ENCODE data around the gene GRHL1. TPM values are rescaled to one million over a fixed set of nuclear protein-coding genes. Genes with fewer than 3 reads are reported as not detected.
"Not testable (repeated sequence)": the region's sequence is repeated elsewhere in the genome, so short reads cannot be mapped to it uniquely, and the experiment has no call there.

The GRHL1 gene
- polyA plus RNA-seq, 1 donor (not counting 4 experiments of a cell fraction or from before 2014, with no cell fraction given) = 7.8 TPM

DNA sequence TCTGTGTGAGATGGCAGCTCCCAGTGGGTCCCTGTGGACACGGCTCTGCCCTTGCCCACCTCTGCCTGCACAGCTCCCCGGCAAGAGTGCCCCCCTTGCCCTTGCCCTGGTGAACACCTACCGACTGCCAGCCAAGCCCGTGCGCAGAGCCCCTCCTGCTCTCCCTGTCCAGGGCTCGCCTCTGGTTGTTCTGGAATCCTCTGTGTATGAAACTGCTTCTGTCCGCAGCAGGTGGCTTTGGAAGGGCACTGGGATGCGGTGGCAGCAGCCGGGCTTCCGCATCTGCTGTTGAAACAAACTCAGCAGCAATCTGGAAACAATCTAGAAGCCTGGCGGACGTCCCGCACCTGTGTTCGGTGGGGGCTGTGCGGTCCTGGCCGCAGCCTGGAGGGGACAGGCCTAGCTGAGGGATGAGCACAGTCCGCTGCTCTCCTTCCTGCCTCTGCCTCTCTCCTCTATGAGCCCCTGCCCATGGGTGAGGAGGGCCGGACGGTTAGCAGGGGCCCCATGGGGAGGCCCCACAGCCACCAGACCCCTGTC lies 57.8 kb downstream of the GRHL1 start:
- no peak for DNase-seq (ENCODE audit: low read depth, low spot score)
- no peaks in the 10 kb centered on the region for H3K79me2 ChIP-seq (ENCODE audit: control insufficient read depth, insufficient read depth, low read length)
- no peak overlapping the region for H2AFZ ChIP-seq (ENCODE audit: control insufficient read depth, low read length)
- no peak overlapping the region for H3K4me2 ChIP-seq (ENCODE audit: control insufficient read depth, extremely low read depth, insufficient read depth, low read depth, low read length)
- no peak overlapping the region for H3K4me3 ChIP-seq (ENCODE audit: control insufficient read depth in 2 of 3, extremely low read depth in 1 of 3, insufficient read depth in 2 of 3, low read depth in 1 of 3, low read length in 3 of 3)
- FAIRE-seq = no peak
- H3K9me1 ChIP-seq (ENCODE audit: control insufficient read depth, extremely low read depth, insufficient read depth, low read length) = no peaks in the 10 kb centered on the region
- H3K9ac ChIP-seq (ENCODE audit: control insufficient read depth, extremely low read depth, insufficient read depth, low read length) = no peak overlapping the region
- no peak overlapping the region for H3K27ac ChIP-seq (ENCODE audit: control insufficient read depth, insufficient read depth, low read length)
- H4K20me1 ChIP-seq (ENCODE audit: control insufficient read depth, extremely low read depth, insufficient read depth, low read length) = no peaks in the 10 kb centered on the region
- dilution Hi-C loops (cut with MboI; ENCODE audit: extremely low pct_ligation_motif_present, low sequenced_read_pairs) = no loop called here
- H3K36me3 ChIP-seq (ENCODE audit: control insufficient read depth in 2 of 2, extremely low read depth in 1 of 2, insufficient read depth in 2 of 2, low read length in 2 of 2) = no peaks in the 10 kb centered on the region
- H3K9me3 ChIP-seq (ENCODE audit: control insufficient read depth, low read depth, low read length) = peaks cover 12% of the 10 kb centered on the region
- TF ChIP-seq CTCF (optimal IDR thresholded peaks at IDR 0.05 in 1 of 3, IDR thresholded peaks at IDR 0.05 in 1 of 3, conservative IDR thresholded peaks at IDR 0.05 in 1 of 3; ENCODE audit: extremely low read depth in 1 of 3, insufficient read depth in 2 of 3, low read length in 3 of 3) = no peak
- TF ChIP-seq EZH2 (IDR thresholded peaks at IDR 0.05; ENCODE audit: low read length) = no peak
- no peaks in the 10 kb centered on the region for H3K27me3 ChIP-seq (ENCODE audit: control insufficient read depth, extremely low read depth, insufficient read depth, low read length)
- H3K4me1 ChIP-seq (ENCODE audit: control insufficient read depth, extremely low read depth, insufficient read depth, low read length) = no peaks in the 10 kb centered on the region

DNA sequence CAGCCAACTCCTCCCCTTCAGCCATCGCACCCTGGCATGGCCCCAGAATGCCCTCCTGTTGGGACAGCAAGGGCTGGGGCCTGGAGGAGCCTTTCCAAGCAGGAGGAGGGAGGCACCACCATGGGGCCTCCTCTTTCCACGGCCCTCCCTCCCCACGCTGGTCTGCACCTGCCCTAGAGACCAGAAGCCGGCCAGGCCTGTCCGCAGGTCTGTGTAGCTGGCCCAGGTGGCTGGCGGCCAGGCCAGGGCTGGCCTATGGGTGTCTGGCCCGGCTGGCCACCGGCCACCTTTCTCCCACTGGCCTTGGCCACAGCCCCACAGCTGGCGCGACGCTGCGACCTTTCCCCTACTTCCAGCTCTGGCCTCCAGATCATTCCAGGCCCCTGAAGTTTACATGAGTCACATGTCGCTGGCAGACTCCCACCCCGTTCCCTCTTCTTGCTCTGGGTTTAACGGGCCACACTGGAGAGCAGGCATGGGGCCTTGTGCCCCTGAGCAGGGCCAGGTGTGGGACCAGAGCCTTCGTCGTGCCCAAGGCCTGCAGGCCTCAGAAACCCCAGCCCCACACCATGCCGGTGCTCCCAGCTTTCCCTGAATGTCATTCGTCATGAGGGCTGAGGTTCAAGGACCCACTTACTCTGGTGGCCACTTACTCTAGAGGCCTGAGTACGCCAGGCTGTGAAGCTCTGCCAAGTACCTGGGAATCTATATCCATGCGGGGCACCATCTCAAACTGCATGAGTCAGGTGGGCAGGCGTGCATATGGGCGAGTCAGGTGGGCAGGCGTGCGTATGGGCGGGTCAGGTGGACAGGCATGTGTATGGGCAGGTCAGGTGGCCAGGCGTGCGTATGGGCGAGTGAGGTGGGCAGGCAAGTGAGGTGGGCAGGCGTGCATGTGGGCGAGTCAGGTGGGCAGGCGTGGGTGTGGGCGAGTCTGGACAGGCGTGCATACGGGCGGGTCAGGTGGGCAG lies 58.6 kb downstream of the GRHL1 start:
- Histone ChIP-seq H3K4me1 (ENCODE audit: control insufficient read depth, extremely low read depth, insufficient read depth, low read length) (no peaks in the 10 kb centered on the region), H3K9me3 (ENCODE audit: control insufficient read depth, low read depth, low read length) (peaks cover 19% of the 10 kb centered on the region), H3K9ac (ENCODE audit: control insufficient read depth, extremely low read depth, insufficient read depth, low read length) (no peak overlapping the region), H3K79me2 (ENCODE audit: control insufficient read depth, insufficient read depth, low read length) (no peaks in the 10 kb centered on the region), H2AFZ (ENCODE audit: control insufficient read depth, low read length) (no peak overlapping the region), H3K9me1 (ENCODE audit: control insufficient read depth, extremely low read depth, insufficient read depth, low read length) (no peaks in the 10 kb centered on the region), H3K36me3 (ENCODE audit: control insufficient read depth in 2 of 2, extremely low read depth in 1 of 2, insufficient read depth in 2 of 2, low read length in 2 of 2) (no peaks in the 10 kb centered on the region), H3K4me2 (ENCODE audit: control insufficient read depth, extremely low read depth, insufficient read depth, low read depth, low read length) (no peak overlapping the region), H4K20me1 (ENCODE audit: control insufficient read depth, extremely low read depth, insufficient read depth, low read length) (no peaks in the 10 kb centered on the region), H3K4me3 (ENCODE audit: control insufficient read depth in 2 of 3, extremely low read depth in 1 of 3, insufficient read depth in 2 of 3, low read depth in 1 of 3, low read length in 3 of 3) (no peak overlapping the region), H3K27me3 (ENCODE audit: control insufficient read depth, extremely low read depth, insufficient read depth, low read length) (no peaks in the 10 kb centered on the region), H3K27ac (ENCODE audit: control insufficient read depth, insufficient read depth, low read length) (no peak overlapping the region)
- dilution Hi-C loops (cut with MboI; ENCODE audit: extremely low pct_ligation_motif_present, low sequenced_read_pairs) = no loop called here
- DNase-seq (ENCODE audit: low read depth, low spot score) (no peak), FAIRE-seq (no peak)
- TF ChIP-seq EZH2 (IDR thresholded peaks at IDR 0.05; ENCODE audit: low read length) (no peak), CTCF (optimal IDR thresholded peaks at IDR 0.05 in 1 of 3, IDR thresholded peaks at IDR 0.05 in 1 of 3, conservative IDR thresholded peaks at IDR 0.05 in 1 of 3; ENCODE audit: extremely low read depth in 1 of 3, insufficient read depth in 2 of 3, low read length in 3 of 3) (no peak)

DNA sequence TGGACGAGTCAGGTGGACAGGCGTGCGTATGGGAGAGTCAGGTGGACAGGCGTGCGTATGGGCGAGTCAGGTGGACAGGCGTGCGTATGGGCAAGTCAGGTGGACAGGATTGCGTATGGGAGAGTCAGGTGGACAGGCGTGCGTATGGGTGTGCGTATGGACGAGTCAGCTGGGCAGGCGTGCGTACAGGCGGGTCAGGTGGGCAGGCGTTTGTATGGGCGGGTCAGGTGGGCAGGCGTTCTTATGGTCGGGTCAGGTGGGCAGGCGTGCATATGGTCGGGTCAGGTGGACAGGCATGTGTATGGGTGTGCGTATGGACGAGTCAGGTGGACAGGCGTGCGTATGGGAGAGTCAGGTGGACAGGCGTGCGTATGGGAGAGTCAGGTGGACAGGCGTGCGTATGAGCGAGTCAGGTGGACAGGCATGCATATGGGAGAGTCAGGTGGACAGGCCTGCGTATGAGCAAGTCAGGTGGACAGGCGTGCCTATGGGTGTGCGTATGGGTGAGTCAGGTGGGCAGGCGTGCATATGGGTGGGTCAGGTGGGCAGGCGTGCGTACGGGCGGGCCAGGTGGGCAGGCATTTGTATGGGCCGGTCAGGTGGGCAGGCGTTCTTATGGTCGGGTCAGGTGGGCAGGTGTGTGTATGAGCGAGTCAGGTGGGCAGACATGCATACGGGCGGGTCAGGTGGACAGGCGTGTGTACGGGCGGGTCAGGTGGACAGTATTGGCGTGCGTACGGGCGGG lies 59.5 kb downstream of the GRHL1 start:
- H3K4me1 ChIP-seq (ENCODE audit: control insufficient read depth, extremely low read depth, insufficient read depth, low read length); FAIRE-seq; H3K9ac ChIP-seq (ENCODE audit: control insufficient read depth, extremely low read depth, insufficient read depth, low read length); H4K20me1 ChIP-seq (ENCODE audit: control insufficient read depth, extremely low read depth, insufficient read depth, low read length); H3K4me2 ChIP-seq (ENCODE audit: control insufficient read depth, extremely low read depth, insufficient read depth, low read depth, low read length); H2AFZ ChIP-seq (ENCODE audit: control insufficient read depth, low read length); DNase-seq (ENCODE audit: low read depth, low spot score); H3K36me3 ChIP-seq (ENCODE audit: control insufficient read depth in 2 of 2, extremely low read depth in 1 of 2, insufficient read depth in 2 of 2, low read length in 2 of 2); H3K9me1 ChIP-seq (ENCODE audit: control insufficient read depth, extremely low read depth, insufficient read depth, low read length); H3K27me3 ChIP-seq (ENCODE audit: control insufficient read depth, extremely low read depth, insufficient read depth, low read length); H3K4me3 ChIP-seq (ENCODE audit: control insufficient read depth in 2 of 3, extremely low read depth in 1 of 3, insufficient read depth in 2 of 3, low read depth in 1 of 3, low read length in 3 of 3); H3K79me2 ChIP-seq (ENCODE audit: control insufficient read depth, insufficient read depth, low read length); dilution Hi-C loops (cut with MboI; ENCODE audit: extremely low pct_ligation_motif_present, low sequenced_read_pairs); H3K27ac ChIP-seq (ENCODE audit: control insufficient read depth, insufficient read depth, low read length): not testable (repeated sequence)
- H3K9me3 ChIP-seq (ENCODE audit: control insufficient read depth, low read depth, low read length) = peaks cover 19% of the 10 kb centered on the region
